Measurements from ENCODE around the gene IFFO2.

DNA sequence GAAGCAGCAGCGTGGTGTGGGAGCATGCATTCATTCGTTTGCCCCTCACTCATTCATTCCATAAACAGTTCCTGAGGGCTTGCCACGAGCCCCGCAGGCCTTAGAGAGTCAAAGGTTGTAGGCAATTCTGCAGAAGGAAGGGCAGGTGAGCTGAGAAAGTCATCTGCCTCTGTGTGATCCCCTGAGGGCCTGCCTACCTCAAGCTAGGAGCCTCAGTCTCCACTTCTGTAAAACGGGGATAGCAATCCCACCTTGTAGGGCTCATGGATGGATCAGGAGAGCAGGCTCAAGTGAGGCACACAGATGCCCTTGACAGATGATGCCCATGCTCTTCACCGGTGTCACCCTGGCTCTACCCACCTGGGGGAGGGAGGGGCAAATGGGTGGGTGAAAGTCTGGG lies 27.5 kb downstream of the IFFO2 start:
- no peak for TF ChIP-seq CTCF (IDR thresholded peaks at IDR 0.05; ENCODE audit: low read length)
- TF ChIP-seq EZH2phosphoT487 (IDR thresholded peaks at IDR 0.05; ENCODE audit: low read length), result no peak

Data from MM.1S (cell line).